ENCODE data around the gene PXMP2. TPM values are rescaled to one million over a fixed set of nuclear protein-coding genes. Genes with fewer than 3 reads are reported as not detected.

The PXMP2 gene
- polyA plus RNA-seq, 2 of the 4 experiments (the other 2 are of a cell fraction): 18.7 to 21.3 TPM

- CTCF ChIA-PET: interaction anchor here (0.9 to 1.5 kb wide), 2 partner anchors 28 to 141 kb away, joined by 3 to 4 read pairs; no protein-coding TSS in a partner anchor
- POLR2A ChIA-PET: no interaction called here
- ATAC-seq (no peak), FAIRE-seq (no peak), DNase-seq (ENCODE audit: low read depth in 1 of 2, low spot score in 1 of 2) (no peak)
- no peaks in the 10 kb centered on the region for H3K9me3 ChIP-seq
- H3K4me1 ChIP-seq: no peaks in the 10 kb centered on the region
- 91% methylated on average over 7 of the region's 7 CpGs for WGBS (ENCODE audit: missing lambda C conversion rate)
- TF ChIP-seq FOSB (CRISPR knock-in tag; IDR thresholded peaks at IDR 0.05): no peak
- H3K4me2 ChIP-seq: no peak overlapping the region
- no peak overlapping the region for H3K4me3 ChIP-seq
- H3K27ac ChIP-seq: no peak overlapping the region
Observed at GRCh38 chr12:132728502-132728901, 41.1 kb downstream of the PXMP2 start.

GRCh38 chr12:132729541-132730320, 42.3 kb downstream of the PXMP2 start:
- TF ChIP-seq POLR2AphosphoS2 (conservative IDR thresholded peaks at IDR 0.05; ENCODE audit: low read length) (no peak), SMC3 (IDR thresholded peaks at IDR 0.05) (no peak), CEBPB (IDR thresholded peaks at IDR 0.05) (no peak), NPAS2 (CRISPR knock-in tag; IDR thresholded peaks at IDR 0.05; ENCODE audit: borderline replicate concordance) (no peak), PBX3 (IDR thresholded peaks at IDR 0.05) (no peak), BHLHE40 (IDR thresholded peaks at IDR 0.05; ENCODE audit: low read depth, low read length) (no peak), CTCF (IDR thresholded peaks at IDR 0.05) (no peak), HDAC2 (IDR thresholded peaks at IDR 0.05) (no peak), TP53 (CRISPR knock-in tag; IDR thresholded peaks at IDR 0.05) (no peak), REST (IDR thresholded peaks at IDR 0.05) (no peak), HMGXB4 (CRISPR knock-in tag; IDR thresholded peaks at IDR 0.05; ENCODE audit: borderline replicate concordance) (no peak), HOXB13 (CRISPR knock-in tag; IDR thresholded peaks at IDR 0.05; ENCODE audit: low read depth) (no peak), CHD2 (IDR thresholded peaks at IDR 0.05; ENCODE audit: low read length, partially characterized antibody) (no peak)
- CTCF ChIA-PET: interaction anchor here (0.5 to 1.7 kb wide), 3 partner anchors 12 to 785 kb away, joined by 3 to 6 read pairs (median 4); no protein-coding TSS in a partner anchor
- Histone ChIP-seq H3K4me1 (no peaks in the 10 kb centered on the region), H3K4me3 (no peak overlapping the region), H3K27ac (no peak overlapping the region), H3K9me3 (no peaks in the 10 kb centered on the region), H3K4me2 (no peak overlapping the region)
- POLR2A ChIA-PET: no interaction called here
- peak in 1 of 2 experiments; percentile 56 for DNase-seq (ENCODE audit: low read depth in 1 of 2, low spot score in 1 of 2)
- 80% methylated on average over 24 of the region's 24 CpGs for WGBS (ENCODE audit: missing lambda C conversion rate)
- FAIRE-seq: no peak
- ATAC-seq: peak in 1 of 2 experiments; percentile 47; a peak in 3 of 6 replicates
